ENCODE results near the gene MAMDC2.
"Not testable (repeated sequence)": the region's sequence is repeated elsewhere in the genome, so short reads cannot be mapped to it uniquely, and the experiment has no call there.

MAMDC2 gene

GRCh38 chr9:70013598-70014196 lies 30.0 kb upstream of the MAMDC2 start:
- no peaks in the 10 kb centered on the region for H3K4me1 ChIP-seq (ENCODE audit: control insufficient read depth, insufficient read depth, low read length)

GRCh38 chr9:70015099-70015498 lies 28.5 kb upstream of the MAMDC2 start:
- H3K9me3 ChIP-seq (ENCODE audit: control insufficient read depth, low read length) = no peaks in the 10 kb centered on the region
- no peaks in the 10 kb centered on the region for H3K27me3 ChIP-seq (ENCODE audit: control insufficient read depth, insufficient read depth, low read length)
- H3K4me3 ChIP-seq (ENCODE audit: low read length) = no peak overlapping the region
- H3K9ac ChIP-seq (ENCODE audit: low read length) = no peak overlapping the region
- no peaks in the 10 kb centered on the region for H3K36me3 ChIP-seq (ENCODE audit: control insufficient read depth, insufficient read depth, low read length)
- peaks cover under 1% of the 10 kb centered on the region for H3K4me1 ChIP-seq (ENCODE audit: control insufficient read depth, insufficient read depth, low read length)

More at GRCh38 chr9:70013598-70014196, 30.0 kb upstream of the MAMDC2 start:
- H3K9ac ChIP-seq (ENCODE audit: low read length) = no peak overlapping the region
- H3K4me3 ChIP-seq (ENCODE audit: low read length) = no peak overlapping the region
- no peaks in the 10 kb centered on the region for H3K9me3 ChIP-seq (ENCODE audit: control insufficient read depth, low read length)
- no peaks in the 10 kb centered on the region for H3K27me3 ChIP-seq (ENCODE audit: control insufficient read depth, insufficient read depth, low read length)
- H3K36me3 ChIP-seq (ENCODE audit: control insufficient read depth, insufficient read depth, low read length) = no peaks in the 10 kb centered on the region

- no peak overlapping the region for H3K4me3 ChIP-seq (ENCODE audit: low read length)
- no peaks in the 10 kb centered on the region for H3K9me3 ChIP-seq (ENCODE audit: control insufficient read depth, low read length)
- H3K9ac ChIP-seq (ENCODE audit: low read length) = no peak overlapping the region
- H3K27me3 ChIP-seq (ENCODE audit: control insufficient read depth, insufficient read depth, low read length) = no peaks in the 10 kb centered on the region
- peaks cover 10% of the 10 kb centered on the region for H3K4me1 ChIP-seq (ENCODE audit: control insufficient read depth, insufficient read depth, low read length)
- no peaks in the 10 kb centered on the region for H3K36me3 ChIP-seq (ENCODE audit: control insufficient read depth, insufficient read depth, low read length)
Measured at GRCh38 chr9:70020217-70020616, 23.4 kb upstream of the MAMDC2 start.

- Histone ChIP-seq H3K9ac (ENCODE audit: low read length) (no peak overlapping the region), H3K36me3 (ENCODE audit: control insufficient read depth, insufficient read depth, low read length) (no peaks in the 10 kb centered on the region), H3K4me3 (ENCODE audit: low read length) (no peak overlapping the region), H3K27me3 (ENCODE audit: control insufficient read depth, insufficient read depth, low read length) (no peaks in the 10 kb centered on the region), H3K4me1 (ENCODE audit: control insufficient read depth, insufficient read depth, low read length) (peaks cover 10% of the 10 kb centered on the region), H3K9me3 (ENCODE audit: control insufficient read depth, low read length) (no peaks in the 10 kb centered on the region)
Measured at GRCh38 chr9:70020991-70021571, 22.6 kb upstream of the MAMDC2 start.

GRCh38 chr9:70028287-70028686 lies 15.4 kb upstream of the MAMDC2 start:
- H3K4me3 ChIP-seq (ENCODE audit: low read length) = no peak overlapping the region
- H3K36me3 ChIP-seq (ENCODE audit: control insufficient read depth, insufficient read depth, low read length) = no peaks in the 10 kb centered on the region

GRCh38 chr9:70030156-70030555 lies 13.5 kb upstream of the MAMDC2 start:
- H3K36me3 ChIP-seq (ENCODE audit: control insufficient read depth, insufficient read depth, low read length) = no peaks in the 10 kb centered on the region
- H3K27me3 ChIP-seq (ENCODE audit: control insufficient read depth, insufficient read depth, low read length) = no peaks in the 10 kb centered on the region
- H3K9me3 ChIP-seq (ENCODE audit: control insufficient read depth, low read length) = no peaks in the 10 kb centered on the region
- H3K4me3 ChIP-seq (ENCODE audit: low read length) = no peak overlapping the region
- no peaks in the 10 kb centered on the region for H3K4me1 ChIP-seq (ENCODE audit: control insufficient read depth, insufficient read depth, low read length)
- no peak overlapping the region for H3K9ac ChIP-seq (ENCODE audit: low read length)

More at GRCh38 chr9:70028287-70028686, 15.4 kb upstream of the MAMDC2 start:
- Histone ChIP-seq H3K4me1 (ENCODE audit: control insufficient read depth, insufficient read depth, low read length) (no peaks in the 10 kb centered on the region), H3K27me3 (ENCODE audit: control insufficient read depth, insufficient read depth, low read length) (no peaks in the 10 kb centered on the region), H3K9ac (ENCODE audit: low read length) (no peak overlapping the region), H3K9me3 (ENCODE audit: control insufficient read depth, low read length) (no peaks in the 10 kb centered on the region)

GRCh38 chr9:70031141-70031545 lies 12.5 kb upstream of the MAMDC2 start:
- H3K27me3 ChIP-seq (ENCODE audit: control insufficient read depth, insufficient read depth, low read length) = no peaks in the 10 kb centered on the region
- H3K9ac ChIP-seq (ENCODE audit: low read length) = no peak overlapping the region
- no peaks in the 10 kb centered on the region for H3K9me3 ChIP-seq (ENCODE audit: control insufficient read depth, low read length)
- H3K4me3 ChIP-seq (ENCODE audit: low read length) = no peak overlapping the region
- H3K36me3 ChIP-seq (ENCODE audit: control insufficient read depth, insufficient read depth, low read length) = no peaks in the 10 kb centered on the region
- no peaks in the 10 kb centered on the region for H3K4me1 ChIP-seq (ENCODE audit: control insufficient read depth, insufficient read depth, low read length)

- H3K36me3 ChIP-seq (ENCODE audit: control insufficient read depth, insufficient read depth, low read length) = no peaks in the 10 kb centered on the region
- no peaks in the 10 kb centered on the region for H3K9me3 ChIP-seq (ENCODE audit: control insufficient read depth, low read length)
- H3K27me3 ChIP-seq (ENCODE audit: control insufficient read depth, insufficient read depth, low read length) = no peaks in the 10 kb centered on the region
- no peak overlapping the region for H3K9ac ChIP-seq (ENCODE audit: low read length)
- no peaks in the 10 kb centered on the region for H3K4me1 ChIP-seq (ENCODE audit: control insufficient read depth, insufficient read depth, low read length)
- H3K4me3 ChIP-seq (ENCODE audit: low read length) = no peak overlapping the region
Measured at GRCh38 chr9:70034271-70034711, 9.4 kb upstream of the MAMDC2 start.

- no peaks in the 10 kb centered on the region for H3K27me3 ChIP-seq (ENCODE audit: control insufficient read depth, insufficient read depth, low read length)
- H3K36me3 ChIP-seq (ENCODE audit: control insufficient read depth, insufficient read depth, low read length) = no peaks in the 10 kb centered on the region
- H3K4me1 ChIP-seq (ENCODE audit: control insufficient read depth, insufficient read depth, low read length) = no peaks in the 10 kb centered on the region
- no peak overlapping the region for H3K4me3 ChIP-seq (ENCODE audit: low read length)
- H3K9me3 ChIP-seq (ENCODE audit: control insufficient read depth, low read length) = no peaks in the 10 kb centered on the region
- H3K9ac ChIP-seq (ENCODE audit: low read length) = no peak overlapping the region
Measured at GRCh38 chr9:70035691-70036090, 8.0 kb upstream of the MAMDC2 start.

GRCh38 chr9:70036641-70037040 lies 7.0 kb upstream of the MAMDC2 start:
- Histone ChIP-seq H3K4me1 (ENCODE audit: control insufficient read depth, insufficient read depth, low read length) (no peaks in the 10 kb centered on the region), H3K9ac (ENCODE audit: low read length) (no peak overlapping the region), H3K9me3 (ENCODE audit: control insufficient read depth, low read length) (no peaks in the 10 kb centered on the region)

GRCh38 chr9:70038171-70038621 lies 5.5 kb upstream of the MAMDC2 start:
- H3K9ac ChIP-seq (ENCODE audit: low read length) = not testable (repeated sequence)

More at GRCh38 chr9:70036641-70037040, 7.0 kb upstream of the MAMDC2 start:
- H3K27me3 ChIP-seq (ENCODE audit: control insufficient read depth, insufficient read depth, low read length) = no peaks in the 10 kb centered on the region
- no peaks in the 10 kb centered on the region for H3K36me3 ChIP-seq (ENCODE audit: control insufficient read depth, insufficient read depth, low read length)
- no peak overlapping the region for H3K4me3 ChIP-seq (ENCODE audit: low read length)

GRCh38 chr9:70040376-70040903 lies 3.2 kb upstream of the MAMDC2 start:
- H3K27me3 ChIP-seq (ENCODE audit: control insufficient read depth, insufficient read depth, low read length) = peaks cover 21% of the 10 kb centered on the region
- no peak overlapping the region for H3K4me3 ChIP-seq (ENCODE audit: low read length)
- no peak overlapping the region for H3K9ac ChIP-seq (ENCODE audit: low read length)
- peaks cover 2% of the 10 kb centered on the region for H3K4me1 ChIP-seq (ENCODE audit: control insufficient read depth, insufficient read depth, low read length)
- no peaks in the 10 kb centered on the region for H3K9me3 ChIP-seq (ENCODE audit: control insufficient read depth, low read length)
- no peaks in the 10 kb centered on the region for H3K36me3 ChIP-seq (ENCODE audit: control insufficient read depth, insufficient read depth, low read length)

More at GRCh38 chr9:70038171-70038621, 5.5 kb upstream of the MAMDC2 start:
- H3K4me3 ChIP-seq (ENCODE audit: low read length); H3K9me3 ChIP-seq (ENCODE audit: control insufficient read depth, low read length); H3K4me1 ChIP-seq (ENCODE audit: control insufficient read depth, insufficient read depth, low read length); H3K36me3 ChIP-seq (ENCODE audit: control insufficient read depth, insufficient read depth, low read length); H3K27me3 ChIP-seq (ENCODE audit: control insufficient read depth, insufficient read depth, low read length): not testable (repeated sequence)
